Endothelial cell of umbilical vein (primary cell): Measurements from ENCODE around the gene IFNL3.

Experiments
- POLR2A ChIP-seq: IDR thresholded peaks from 2 replicates; pipeline ENCODE4 v1.6.1; 2012; ENCODE audit warnings: low read depth, mild to moderate bottlenecking, control low read depth, low read length
- TF ChIP-seq, protein P1 (sequence below), 2 donors: IDR thresholded peaks; 1 replicate in 1 of 2; 2 replicates in 1 of 2; pipeline ENCODE4 v1.5.1; 2011; ENCODE audit warnings: low read length in 2 of 2, mild to moderate bottlenecking in 2 of 2, moderate library complexity in 2 of 2, control low read depth in 1 of 2, inconsistent platforms in 1 of 2, low read depth in 1 of 2; ENCODE audit not compliant: insufficient read depth in 1 of 2; ENCODE audit errors: extremely low read depth in 1 of 2

DNA sequence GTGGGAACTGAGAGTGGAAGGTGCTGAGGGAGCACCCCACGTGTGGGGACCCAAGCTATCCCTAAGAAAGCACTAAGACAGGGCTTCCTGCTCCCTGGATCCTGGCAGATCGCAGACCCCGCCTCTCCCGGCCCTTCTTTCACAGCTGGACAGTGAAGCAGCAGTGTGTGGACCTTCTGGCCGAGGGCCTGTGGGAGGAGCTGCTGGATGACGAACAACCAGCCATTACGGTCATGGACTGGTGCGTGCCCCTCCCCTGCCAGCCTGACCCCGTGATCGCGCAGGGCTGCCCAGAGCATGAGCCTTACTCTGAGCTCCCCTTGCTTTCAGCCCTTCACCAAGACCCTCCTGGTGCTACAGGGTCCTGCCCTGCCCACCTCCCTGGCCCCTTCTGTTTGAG lies 45.8 kb downstream of the IFNL3 start:
- TF ChIP-seq, protein P1, sequence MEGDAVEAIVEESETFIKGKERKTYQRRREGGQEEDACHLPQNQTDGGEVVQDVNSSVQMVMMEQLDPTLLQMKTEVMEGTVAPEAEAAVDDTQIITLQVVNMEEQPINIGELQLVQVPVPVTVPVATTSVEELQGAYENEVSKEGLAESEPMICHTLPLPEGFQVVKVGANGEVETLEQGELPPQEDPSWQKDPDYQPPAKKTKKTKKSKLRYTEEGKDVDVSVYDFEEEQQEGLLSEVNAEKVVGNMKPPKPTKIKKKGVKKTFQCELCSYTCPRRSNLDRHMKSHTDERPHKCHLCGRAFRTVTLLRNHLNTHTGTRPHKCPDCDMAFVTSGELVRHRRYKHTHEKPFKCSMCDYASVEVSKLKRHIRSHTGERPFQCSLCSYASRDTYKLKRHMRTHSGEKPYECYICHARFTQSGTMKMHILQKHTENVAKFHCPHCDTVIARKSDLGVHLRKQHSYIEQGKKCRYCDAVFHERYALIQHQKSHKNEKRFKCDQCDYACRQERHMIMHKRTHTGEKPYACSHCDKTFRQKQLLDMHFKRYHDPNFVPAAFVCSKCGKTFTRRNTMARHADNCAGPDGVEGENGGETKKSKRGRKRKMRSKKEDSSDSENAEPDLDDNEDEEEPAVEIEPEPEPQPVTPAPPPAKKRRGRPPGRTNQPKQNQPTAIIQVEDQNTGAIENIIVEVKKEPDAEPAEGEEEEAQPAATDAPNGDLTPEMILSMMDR (IDR thresholded peaks at IDR 0.05; ENCODE audit: extremely low read depth in 1 of 2, insufficient read depth in 1 of 2, low read depth in 1 of 2, low read length in 2 of 2), result no peak
- no peak for TF ChIP-seq POLR2A
